HepG2 (cell line): ENCODE data around the gene XRCC5.

ENCODE experiments used
- CEBPB ChIP-seq: IDR thresholded peaks from 2 replicates; pipeline ENCODE4 v1.6.1; 2011; ENCODE audit warnings: low read depth, low read length, improper control_type of control experiment, borderline replicate concordance
- FOXC1 ChIP-seq: sonication (generic); formaldehyde crosslinking; IDR thresholded peaks from 2 replicates; pipeline ENCODE4 v1.8.0; 2022; ENCODE audit warnings: mild to moderate bottlenecking, missing genetic modification reagents, borderline replicate concordance
- HDAC2 ChIP-seq: sonication (generic); formaldehyde crosslinking; IDR thresholded peaks from 2 replicates; pipeline ENCODE4 v1.4.0; 2020; ENCODE audit warnings: missing genetic modification reagents
- MAFF ChIP-seq: IDR thresholded peaks from 2 replicates; pipeline ENCODE4 v1.6.1; 2011; ENCODE audit warnings: low read depth, low read length, improper control_type of control experiment
- PCBP2 ChIP-seq: fragments of 200-400 bp; formaldehyde crosslinking; optimal IDR thresholded peaks from 2 replicates; pipeline ENCODE3; 2018; ENCODE audit warnings: low read length, low read depth; ENCODE audit not compliant: poor library complexity, severe bottlenecking
- ZFP36L2 ChIP-seq: sonication (generic); formaldehyde crosslinking; IDR thresholded peaks from 2 replicates; pipeline ENCODE4 v1.4.0; 2020; ENCODE audit warnings: missing genetic modification reagents
- ZNF224 ChIP-seq: sonication (generic); formaldehyde crosslinking; IDR thresholded peaks from 2 replicates; pipeline ENCODE4 v1.5.0; 2020; ENCODE audit warnings: mild to moderate bottlenecking, missing genetic modification reagents
- ZNF503 ChIP-seq: sonication (generic); formaldehyde crosslinking; IDR thresholded peaks from 2 replicates; pipeline ENCODE4 v1.4.0; 2020; ENCODE audit warnings: missing genetic modification reagents
- TF ChIP-seq, protein P1 (sequence below): sonication (generic); formaldehyde crosslinking; IDR thresholded peaks from 2 replicates; pipeline ENCODE4 v1.5.0; 2020; ENCODE audit warnings: mild to moderate bottlenecking, missing genetic modification reagents, moderate library complexity
- TF ChIP-seq, protein P2 (sequence below): sonication (generic); formaldehyde crosslinking; IDR thresholded peaks from 2 replicates; pipeline ENCODE4 v1.5.0; 2020; ENCODE audit warnings: missing genetic modification reagents, mild to moderate bottlenecking, borderline replicate concordance
- TF ChIP-seq, protein P3 (sequence below): sonication (generic); formaldehyde crosslinking; IDR thresholded peaks from 2 replicates; pipeline ENCODE4 v1.4.0; 2020; ENCODE audit warnings: missing genetic modification reagents

- TF ChIP-seq HDAC2 (CRISPR knock-in tag) (no peak), CEBPB (no peak), FOXC1 (CRISPR knock-in tag) (no peak), PCBP2 (no peak), ZNF503 (CRISPR knock-in tag) (no peak), ZNF224 (CRISPR knock-in tag) (no peak), MAFF (no peak), ZFP36L2 (CRISPR knock-in tag) (no peak)
- TF ChIP-seq, protein P1, sequence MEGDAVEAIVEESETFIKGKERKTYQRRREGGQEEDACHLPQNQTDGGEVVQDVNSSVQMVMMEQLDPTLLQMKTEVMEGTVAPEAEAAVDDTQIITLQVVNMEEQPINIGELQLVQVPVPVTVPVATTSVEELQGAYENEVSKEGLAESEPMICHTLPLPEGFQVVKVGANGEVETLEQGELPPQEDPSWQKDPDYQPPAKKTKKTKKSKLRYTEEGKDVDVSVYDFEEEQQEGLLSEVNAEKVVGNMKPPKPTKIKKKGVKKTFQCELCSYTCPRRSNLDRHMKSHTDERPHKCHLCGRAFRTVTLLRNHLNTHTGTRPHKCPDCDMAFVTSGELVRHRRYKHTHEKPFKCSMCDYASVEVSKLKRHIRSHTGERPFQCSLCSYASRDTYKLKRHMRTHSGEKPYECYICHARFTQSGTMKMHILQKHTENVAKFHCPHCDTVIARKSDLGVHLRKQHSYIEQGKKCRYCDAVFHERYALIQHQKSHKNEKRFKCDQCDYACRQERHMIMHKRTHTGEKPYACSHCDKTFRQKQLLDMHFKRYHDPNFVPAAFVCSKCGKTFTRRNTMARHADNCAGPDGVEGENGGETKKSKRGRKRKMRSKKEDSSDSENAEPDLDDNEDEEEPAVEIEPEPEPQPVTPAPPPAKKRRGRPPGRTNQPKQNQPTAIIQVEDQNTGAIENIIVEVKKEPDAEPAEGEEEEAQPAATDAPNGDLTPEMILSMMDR (CRISPR knock-in tag), result no peak
- TF ChIP-seq, protein P2, sequence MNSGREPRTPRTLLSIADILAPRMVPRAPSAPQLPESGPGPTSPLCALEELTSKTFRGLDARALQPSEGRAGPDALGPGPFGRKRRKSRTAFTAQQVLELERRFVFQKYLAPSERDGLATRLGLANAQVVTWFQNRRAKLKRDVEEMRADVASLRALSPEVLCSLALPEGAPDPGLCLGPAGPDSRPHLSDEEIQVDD (CRISPR knock-in tag), result no peak
- TF ChIP-seq, protein P3, sequence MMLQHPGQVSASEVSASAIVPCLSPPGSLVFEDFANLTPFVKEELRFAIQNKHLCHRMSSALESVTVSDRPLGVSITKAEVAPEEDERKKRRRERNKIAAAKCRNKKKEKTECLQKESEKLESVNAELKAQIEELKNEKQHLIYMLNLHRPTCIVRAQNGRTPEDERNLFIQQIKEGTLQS, result no peak
Observed at GRCh38 chr2:216148983-216149382, 39.8 kb downstream of the XRCC5 start.
